ENCODE data around the gene DNAJB5. TPM values are rescaled to one million over a fixed set of nuclear protein-coding genes. Genes with fewer than 3 reads are reported as not detected.

The DNAJB5 gene
- total RNA-seq, 1 donor from 2014 or later = 27.3 TPM

- no peaks in the 10 kb centered on the region for H3K9me3 ChIP-seq (ENCODE audit: insufficient read depth, low read depth, low read length)
- DNase-seq (ENCODE audit: low read depth) = no peak
- no peaks in the 10 kb centered on the region for H3K27me3 ChIP-seq (ENCODE audit: insufficient read depth, low read length)
- Mint-ChIP-seq H3K27me3 (ENCODE audit: low read depth, unreplicated experiment) (no peaks in the 10 kb centered on the region), H3K4me1 (ENCODE audit: low read depth, unreplicated experiment) (peaks cover 64% of the 10 kb centered on the region), H3K36me3 (ENCODE audit: low read depth, unreplicated experiment) (peaks cover 22% of the 10 kb centered on the region), H3K4me3 (ENCODE audit: unreplicated experiment) (no peak overlapping the region), H3K27ac (ENCODE audit: unreplicated experiment) (no peak overlapping the region), H3K9me3 (ENCODE audit: unreplicated experiment) (no peaks in the 10 kb centered on the region)
- no peak for TF ChIP-seq CTCF (IDR thresholded peaks at IDR 0.05; ENCODE audit: insufficient read depth, low read depth, low read length)
- TF ChIP-seq EZH2 (IDR thresholded peaks at IDR 0.05; ENCODE audit: insufficient read depth, low read length) = no peak
- peaks cover 56% of the 10 kb centered on the region for H3K4me1 ChIP-seq (ENCODE audit: insufficient read depth, low read length)
- no peak for FAIRE-seq
- H3K79me2 ChIP-seq (ENCODE audit: insufficient read depth, low read length) = no peaks in the 10 kb centered on the region
- peaks cover 7% of the 10 kb centered on the region for H3K36me3 ChIP-seq (ENCODE audit: insufficient read depth, low read length)
- H4K20me1 ChIP-seq (ENCODE audit: insufficient read depth, low read length) = peaks cover 9% of the 10 kb centered on the region
- no peak overlapping the region for H3K9ac ChIP-seq (ENCODE audit: low read length)
- no peak overlapping the region for H3K4me3 ChIP-seq (ENCODE audit: insufficient read depth, low read depth, low read length)
- no peak overlapping the region for H3K4me2 ChIP-seq (ENCODE audit: low read length)
- no peak overlapping the region for H3K27ac ChIP-seq (ENCODE audit: low read depth, low read length)
- no peak overlapping the region for H2AFZ ChIP-seq (ENCODE audit: low read depth, low read length)
These were observed 6.8 kb downstream of the DNAJB5 start for GRCh38 chr9:34996181-34996904.

GRCh38 chr9:34996905-34997279, 7.3 kb downstream of the DNAJB5 start:
- no peak overlapping the region for H3K27ac ChIP-seq (ENCODE audit: low read depth, low read length)
- H3K27me3 ChIP-seq (ENCODE audit: insufficient read depth, low read length) = no peaks in the 10 kb centered on the region
- H3K9me3 ChIP-seq (ENCODE audit: insufficient read depth, low read depth, low read length) = no peaks in the 10 kb centered on the region
- H4K20me1 ChIP-seq (ENCODE audit: insufficient read depth, low read length) = peaks cover 9% of the 10 kb centered on the region
- TF ChIP-seq EZH2 (IDR thresholded peaks at IDR 0.05; ENCODE audit: insufficient read depth, low read length) (no peak), CTCF (IDR thresholded peaks at IDR 0.05; ENCODE audit: insufficient read depth, low read depth, low read length) (no peak)
- H3K36me3 ChIP-seq (ENCODE audit: insufficient read depth, low read length) = peaks cover 7% of the 10 kb centered on the region
- peaks cover 67% of the 10 kb centered on the region for H3K4me1 Mint-ChIP-seq (ENCODE audit: low read depth, unreplicated experiment)
- H3K4me1 ChIP-seq (ENCODE audit: insufficient read depth, low read length) = peaks cover 58% of the 10 kb centered on the region
- peak overlapping the region; percentile 48 for H3K27ac Mint-ChIP-seq (ENCODE audit: unreplicated experiment)
- no peak overlapping the region for H3K4me2 ChIP-seq (ENCODE audit: low read length)
- H3K9me3 Mint-ChIP-seq (ENCODE audit: unreplicated experiment) = no peaks in the 10 kb centered on the region
- H3K4me3 Mint-ChIP-seq (ENCODE audit: unreplicated experiment) = peak overlapping the region; percentile 74
- DNase-seq (ENCODE audit: low read depth) (no peak), FAIRE-seq (no peak)
- peaks cover 23% of the 10 kb centered on the region for H3K36me3 Mint-ChIP-seq (ENCODE audit: low read depth, unreplicated experiment)
- H3K4me3 ChIP-seq (ENCODE audit: insufficient read depth, low read depth, low read length) = no peak overlapping the region
- H3K9ac ChIP-seq (ENCODE audit: low read length) = no peak overlapping the region
- H2AFZ ChIP-seq (ENCODE audit: low read depth, low read length) = no peak overlapping the region
- H3K79me2 ChIP-seq (ENCODE audit: insufficient read depth, low read length) = no peaks in the 10 kb centered on the region
- no peaks in the 10 kb centered on the region for H3K27me3 Mint-ChIP-seq (ENCODE audit: low read depth, unreplicated experiment)

GRCh38 chr9:34997379-34997781, 7.8 kb downstream of the DNAJB5 start:
- no peak overlapping the region for H3K4me2 ChIP-seq (ENCODE audit: low read length)
- peaks cover 66% of the 10 kb centered on the region for H3K4me1 Mint-ChIP-seq (ENCODE audit: low read depth, unreplicated experiment)
- TF ChIP-seq CTCF (IDR thresholded peaks at IDR 0.05; ENCODE audit: insufficient read depth, low read depth, low read length) = no peak

More at GRCh38 chr9:34997379-34997781, 7.8 kb downstream of the DNAJB5 start:
- Histone ChIP-seq H3K9ac (ENCODE audit: low read length) (no peak overlapping the region), H3K4me1 (ENCODE audit: insufficient read depth, low read length) (peaks cover 54% of the 10 kb centered on the region), H2AFZ (ENCODE audit: low read depth, low read length) (no peak overlapping the region), H3K36me3 (ENCODE audit: insufficient read depth, low read length) (peaks cover 7% of the 10 kb centered on the region), H4K20me1 (ENCODE audit: insufficient read depth, low read length) (peaks cover 9% of the 10 kb centered on the region), H3K79me2 (ENCODE audit: insufficient read depth, low read length) (no peaks in the 10 kb centered on the region), H3K4me3 (ENCODE audit: insufficient read depth, low read depth, low read length) (no peak overlapping the region), H3K27ac (ENCODE audit: low read depth, low read length) (no peak overlapping the region), H3K9me3 (ENCODE audit: insufficient read depth, low read depth, low read length) (no peaks in the 10 kb centered on the region), H3K27me3 (ENCODE audit: insufficient read depth, low read length) (no peaks in the 10 kb centered on the region)
- H3K27me3 Mint-ChIP-seq (ENCODE audit: low read depth, unreplicated experiment) = no peaks in the 10 kb centered on the region
- no peak for DNase-seq (ENCODE audit: low read depth)
- H3K4me3 Mint-ChIP-seq (ENCODE audit: unreplicated experiment) = no peak overlapping the region
- no peaks in the 10 kb centered on the region for H3K9me3 Mint-ChIP-seq (ENCODE audit: unreplicated experiment)
- FAIRE-seq = no peak
- H3K27ac Mint-ChIP-seq (ENCODE audit: unreplicated experiment) = no peak overlapping the region
- H3K36me3 Mint-ChIP-seq (ENCODE audit: low read depth, unreplicated experiment) = peaks cover 25% of the 10 kb centered on the region
